HG02642 (cell line): ENCODE results near the gene OR10G3.

ENCODE experiments used
- ATAC-seq: cut with Tn5 transposase; IDR thresholded peaks from one replicate; pipeline ENCODE4 v1.9.1; 2021; ENCODE audit warnings: mild to moderate bottlenecking; ENCODE audit not compliant: unreplicated experiment, poor library complexity

The OR10G3 gene

GRCh38 chr14:21536418-21537089 lies 43.3 kb downstream of the OR10G3 start:
- ATAC-seq = no peak

GRCh38 chr14:21535545-21536417 lies 44.1 kb downstream of the OR10G3 start:
- ATAC-seq = no peak

GRCh38 chr14:21534576-21534975 lies 45.3 kb downstream of the OR10G3 start:
- no peak for ATAC-seq

- ATAC-seq = no peak
Observed at GRCh38 chr14:21533294-21533693, 46.6 kb downstream of the OR10G3 start.

GRCh38 chr14:21529515-21529914 lies 50.4 kb downstream of the OR10G3 start:
- ATAC-seq = no peak

GRCh38 chr14:21528381-21529348 lies 51.2 kb downstream of the OR10G3 start:
- ATAC-seq = no peak

- no peak for ATAC-seq
Observed at GRCh38 chr14:21527318-21527679, 52.6 kb downstream of the OR10G3 start.

GRCh38 chr14:21526672-21527317 lies 53.1 kb downstream of the OR10G3 start:
- ATAC-seq = no peak

- no peak for ATAC-seq
Observed at GRCh38 chr14:21525962-21526671, 53.8 kb downstream of the OR10G3 start, which contains the start of gene SALL2. TSS of gene SALL2 (minus strand) at chr14:21526346. CDS start at chr14:21526127, 219 bp downstream.

- ATAC-seq = no peak
Observed at GRCh38 chr14:21525571-21525961, 54.3 kb downstream of the OR10G3 start.

GRCh38 chr14:21524575-21525490 lies 55.0 kb downstream of the OR10G3 start:
- no peak for ATAC-seq

- no peak for ATAC-seq
Observed at GRCh38 chr14:21523203-21523602, 56.7 kb downstream of the OR10G3 start.

- no peak for ATAC-seq
Observed at GRCh38 chr14:21521501-21521900, 58.4 kb downstream of the OR10G3 start.

- no peak for ATAC-seq
Observed at GRCh38 chr14:21520767-21521166, 59.1 kb downstream of the OR10G3 start.

- no peak for ATAC-seq
Observed at GRCh38 chr14:21518725-21519124, 61.2 kb downstream of the OR10G3 start.
